K562 (cell line): Measurements from ENCODE around the gene HMGB1. TPM values are rescaled to one million over a fixed set of nuclear protein-coding genes. Genes with fewer than 3 reads are reported as not detected.
A peak's percentile ranks its signal among the peaks of the same experiment; 100 is the strongest.
"Not testable (repeated sequence)": the region's sequence is repeated elsewhere in the genome, so short reads cannot be mapped to it uniquely, and the experiment has no call there.

ENCODE experiments used
- ATAC-seq: fragments of 200-7000 bp; cut with Tn5 transposase; 3 replicates; pipeline ENCODE4 v1.9.1; 2020; ENCODE audit warnings: moderate library complexity
- BruUV-seq: library from RNA; stranded (reverse); fragments of 400-500 nt; replicated peaks from 2 replicates; lab custom pipeline; 2021; lab: Mats Ljungman, UMichigan
- CTCF ChIA-PET: fragments of 300-600 bp; formaldehyde crosslinking; extraction: SDS; loops from one replicate; lab custom pipeline; 2021; ENCODE audit warnings: low intra/inter-chr PET ratio; lab: Yijun Ruan, JAX
- POLR2A ChIA-PET: fragments of 300-600, 350-650 bp; sonication (Branson Sonifier 250); formaldehyde crosslinking; extraction: SDS; loops from one replicate; lab custom pipeline; 2021; ENCODE audit warnings: antibody characterized with exemption, inconsistent platforms; lab: Yijun Ruan, JAX
- DNase-seq, 4 experiments: peaks; one replicate each; pipeline versions ENCODE4 v3.0.0 to v3.0.0-alpha.2; 2011 to 2018; ENCODE audit warnings: low spot score in 3 of 4, mixed read lengths in 3 of 4; ENCODE audit errors: extremely low read depth in 1 of 4
- FAIRE-seq: peaks from 2 replicates; lab custom pipeline; 2011; peaks lifted over from hg19 to GRCh38; lab: Jason Lieb, UNC
- H2AFZ ChIP-seq: 2 replicates; pipeline ENCODE4 v1.6.0; 2011; ENCODE audit warnings: low read depth, low read length, control low read depth, inconsistent platforms
- H3K27ac ChIP-seq: fragments of 200-600 bp; 3 replicates; pipeline ENCODE4 v1.8.0; 2011; ENCODE audit warnings: low read depth, mild to moderate bottlenecking, control low read depth, inconsistent platforms, low read length, moderate library complexity, mixed read lengths; ENCODE audit errors: extremely low read depth
- H3K27me3 ChIP-seq, 2 experiments: fragments of 300-600 bp in 1 of 2; 2 replicates in 1 of 2; 3 replicates in 1 of 2; pipeline versions ENCODE4 v1.6.0 to v1.8.0; 2011; ENCODE audit warnings: inconsistent platforms in 2 of 2, low read length in 2 of 2, mild to moderate bottlenecking in 1 of 2, mixed read lengths in 1 of 2, moderate library complexity in 1 of 2; ENCODE audit not compliant: control insufficient read depth in 2 of 2, insufficient read depth in 2 of 2
- H3K36me3 ChIP-seq: fragments of 300-600 bp; 3 replicates; pipeline ENCODE4 v1.8.0; 2011; ENCODE audit warnings: mild to moderate bottlenecking, low read length, inconsistent platforms; ENCODE audit not compliant: control insufficient read depth, insufficient read depth
- H3K4me1 ChIP-seq, 2 experiments: fragments of 200-600 bp in 1 of 2; replicated peaks in 1 of 2; 2 replicates in 1 of 2; 3 replicates in 1 of 2; pipeline versions ENCODE4 v1.5.1 to v1.8.0; 2011; ENCODE audit warnings: inconsistent platforms in 2 of 2, low read length in 2 of 2, mild to moderate bottlenecking in 1 of 2, mixed read lengths in 1 of 2, moderate library complexity in 1 of 2; ENCODE audit not compliant: control insufficient read depth in 2 of 2, insufficient read depth in 2 of 2
- H3K4me2 ChIP-seq: 2 replicates; pipeline ENCODE4 v1.6.1; 2011; ENCODE audit warnings: low read length, control low read depth, inconsistent platforms, mixed read lengths; ENCODE audit not compliant: insufficient read depth
- H3K4me3 ChIP-seq: fragments of 200-600 bp; sonication (generic), shearing (Covaris generic); 2 replicates; pipeline ENCODE4 v1.5.1; 2016; ENCODE audit warnings: control low read depth, inconsistent platforms
- H3K79me2 ChIP-seq: fragments of 200-600 bp; 3 replicates; pipeline ENCODE4 v1.8.0; 2011; ENCODE audit warnings: low read length, inconsistent platforms; ENCODE audit not compliant: control insufficient read depth, insufficient read depth
- H3K9ac ChIP-seq, 2 experiments: 2 replicates each; pipeline versions ENCODE4 v1.6.0 to v1.6.1; 2011; ENCODE audit warnings: low read depth in 2 of 2, low read length in 2 of 2, control low read depth in 1 of 2, inconsistent platforms in 1 of 2, mild to moderate bottlenecking in 1 of 2, mixed read lengths in 1 of 2; ENCODE audit not compliant: insufficient read depth in 1 of 2
- H3K9me1 ChIP-seq: one replicate; pipeline ENCODE4 v1.6.0; 2011; ENCODE audit warnings: inconsistent platforms, mild to moderate bottlenecking, low read length, moderate library complexity; ENCODE audit not compliant: control insufficient read depth, insufficient read depth
- H3K9me3 ChIP-seq: replicated peaks from 2 replicates; pipeline ENCODE4 v1.5.1; 2011; ENCODE audit warnings: low read depth, low read length, inconsistent platforms; ENCODE audit not compliant: control insufficient read depth, insufficient read depth
- H4K20me1 ChIP-seq: replicated peaks from 2 replicates; pipeline ENCODE4 v1.6.1; 2011; ENCODE audit warnings: low read length, inconsistent platforms, mixed read lengths; ENCODE audit not compliant: control insufficient read depth, insufficient read depth
- BRD9 ChIP-seq: fragments of 450-650 bp; IDR thresholded peaks from 2 replicates; pipeline ENCODE4 v1.6.1; 2018; ENCODE audit warnings: low read depth; ENCODE audit not compliant: partially characterized antibody
- GTF2F1 ChIP-seq: IDR thresholded peaks from 2 replicates; pipeline ENCODE4 v1.6.1; 2011; ENCODE audit warnings: low read depth, low read length, improper control_type of control experiment
- RAD21 ChIP-seq, 2 experiments: fragments of 250-450 bp in 1 of 2; fragments of 450-650 bp in 1 of 2; sonication (Bioruptor Pico) in 1 of 2; formaldehyde crosslinking in 1 of 2; IDR thresholded peaks in 1 of 2; conservative IDR thresholded peaks in 1 of 2; 2 replicates each; pipeline versions ENCODE4 v1.4.0 to v1.8.0; 2020 to 2022; ENCODE audit warnings: mild to moderate bottlenecking in 2 of 2, moderate library complexity in 1 of 2
- ZKSCAN1 ChIP-seq: fragments of 150-350 bp; IDR thresholded peaks from 2 replicates; pipeline ENCODE4 v1.6.1; 2016; ENCODE audit warnings: low read depth, low read length
- ZNF175 ChIP-seq: fragments of 200-800 bp; sonication (Bioruptor generic); IDR thresholded peaks from 2 replicates; pipeline ENCODE4 v1.6.1; 2016; ENCODE audit warnings: low read depth, mild to moderate bottlenecking, missing genetic modification characterization, missing compliant biosample characterization
- WGBS: fragments of 100-300 bp; shearing (Covaris generic); methylation state at CpG from one replicate; pipeline ENCODE4 v1.1.6; 2016; ENCODE audit warnings: low coverage, mixed read lengths; ENCODE audit not compliant: insufficient coverage; ENCODE audit errors: missing lambda C conversion rate; 5-methylcytosine and 5-hydroxymethylcytosine counted together
- in situ Hi-C: fragments of 300-500 bp; cut with MboI; formaldehyde crosslinking; loops from 4 replicates; pipeline ENCODE4 v1.15.0; 2018; ENCODE audit warnings: inconsistent platforms, mixed read lengths
- intact Hi-C: fragments of 100-400 bp; cut with micrococcal nuclease; formaldehyde crosslinking; loops from 2 replicates; pipeline ENCODE4 v1.14.2; 2022
- polyA plus RNA-seq, 8 experiments: library from polyadenylated mRNA; depleted of rRNA in 4 of 8; stranded (reverse) in 5 of 8; unstranded in 3 of 8; fragments of >200 nt; fragmentation: Nextera tagmentation in 2 of 8; fragmentation: Illumina TruSeq in 1 of 8; extraction: Ambion mirVana in 2 of 8; extraction: Trizol in 1 of 8; gene quantifications; 2 replicates each; pipeline versions ENCODE4 v1.2.1 to v1.2.3, GENCODE V29; 2011 to 2014; ENCODE audit warnings: inconsistent platforms in 1 of 8, missing spikeins in 1 of 8
- total RNA-seq, 7 experiments: library from RNA; depleted of rRNA in 6 of 7; stranded (reverse); fragments of >200 nt in 6 of 7; fragmentation: Illumina TruSeq in 2 of 7; extraction: Trizol in 2 of 7; gene quantifications; 2 replicates each; pipeline versions ENCODE4 v1.2.1 to v1.2.3, GENCODE V29; 2011 to 2021; ENCODE audit warnings: low replicate concordance in 1 of 7
- TF ChIP-seq, protein P1 (sequence below), 3 experiments: IDR thresholded peaks in 2 of 3; conservative IDR thresholded peaks in 1 of 3; 2 replicates each; pipeline ENCODE4 v1.5.1; 2011 to 2012; ENCODE audit warnings: low read length in 3 of 3, mild to moderate bottlenecking in 3 of 3, control low read depth in 2 of 3, improper control_type of control experiment in 1 of 3, inconsistent platforms in 1 of 3, low read depth in 1 of 3, mixed read lengths in 1 of 3, moderate library complexity in 1 of 3; ENCODE audit not compliant: insufficient read depth in 2 of 3

HMGB1 gene
- total and polyA plus RNA-seq, 9 of the 15 experiments (the other 6 are each of a cell fraction or from before 2014, with no cell fraction given): 442 to 1,896 (median 933) TPM

DNA sequence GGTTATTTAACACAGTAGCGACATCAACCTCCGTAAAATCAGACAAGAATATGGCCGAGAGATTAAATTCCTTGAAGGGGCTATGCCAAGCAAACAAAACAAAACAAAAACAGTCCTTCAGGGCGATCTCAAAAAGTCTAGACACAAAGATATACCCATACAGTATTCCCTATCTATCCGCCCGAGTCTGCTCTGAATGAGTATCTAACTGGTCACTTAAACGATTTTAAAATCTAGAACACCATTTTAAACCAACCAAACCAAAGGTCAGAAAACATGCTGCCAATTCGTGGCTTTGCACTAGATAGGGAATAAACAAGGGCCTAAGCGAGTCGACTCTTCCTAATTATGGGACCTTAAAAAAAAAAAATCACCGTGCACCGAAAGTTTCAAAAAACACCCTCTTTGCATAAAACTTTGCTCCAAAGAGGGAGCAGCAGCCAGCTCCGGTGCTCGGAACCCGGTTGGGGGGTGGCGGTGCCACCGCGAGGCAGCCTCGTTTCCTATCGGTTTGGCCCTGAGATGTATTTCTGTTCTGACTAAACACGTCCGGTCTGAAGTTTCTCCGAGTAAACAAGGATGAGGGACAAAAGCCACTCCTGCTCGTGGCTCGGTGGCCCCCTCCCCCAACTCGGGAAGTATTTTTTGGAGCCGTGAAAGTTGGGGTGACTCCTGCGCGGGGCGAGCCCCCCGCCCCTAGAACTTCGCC is 1.8 kb downstream of the HMGB1 start (continued):
- TF ChIP-seq ZNF175 (CRISPR knock-in tag) (peak; percentile 57; the same call in 1 of the 2 replicates), GTF2F1 (no peak), BRD9 (no peak), ZKSCAN1 (no peak)
- TF ChIP-seq, all 486 proteins: peak for 12

DNA sequence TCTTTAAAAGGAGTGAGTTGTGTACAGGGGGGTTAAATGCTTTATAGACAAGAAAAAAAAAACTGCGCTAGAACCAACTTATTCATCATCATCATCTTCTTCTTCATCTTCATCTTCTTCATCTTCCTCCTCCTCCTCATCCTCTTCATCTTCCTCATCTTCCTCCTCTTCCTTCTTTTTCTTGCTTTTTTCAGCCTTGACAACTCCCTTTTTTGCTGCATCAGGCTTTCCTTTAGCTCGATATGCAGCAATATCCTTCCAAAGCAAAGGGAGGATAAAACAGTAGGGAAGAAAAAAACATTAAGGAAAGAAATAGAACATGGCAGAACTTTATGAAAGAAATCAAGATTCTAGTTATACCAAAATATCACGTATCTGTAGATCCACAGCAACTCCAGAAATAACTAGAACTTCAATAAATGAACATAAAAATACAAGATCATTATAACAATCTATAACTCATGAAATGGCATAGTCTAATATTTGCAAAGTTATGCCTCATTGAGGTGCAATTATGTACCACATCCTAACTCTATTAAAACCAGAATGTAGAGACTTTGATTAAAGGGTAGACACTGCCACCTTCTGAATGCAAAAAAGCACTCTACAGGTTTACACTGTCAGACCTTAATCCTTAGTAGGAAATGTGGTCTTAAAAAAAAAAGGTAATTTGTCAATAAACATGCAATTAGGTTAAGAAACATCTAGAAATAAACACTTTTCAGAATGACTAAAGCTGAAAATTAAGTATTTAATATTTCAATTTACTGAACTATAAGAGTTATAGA is 4.3 kb downstream of the HMGB1 start:
- BruUV-seq, H2AFZ ChIP-seq, H3K27me3 ChIP-seq, H3K4me3 ChIP-seq, in situ Hi-C loops, H3K4me1 ChIP-seq, H3K9me1 ChIP-seq, H3K9ac ChIP-seq, FAIRE-seq, H3K27ac ChIP-seq, H3K4me2 ChIP-seq, H3K9me3 ChIP-seq, ATAC-seq, H4K20me1 ChIP-seq, DNase-seq: not testable (repeated sequence)
- H3K36me3 ChIP-seq: peaks cover 44% of the 10 kb centered on the region
- intact Hi-C loops: loop anchor here (10.0 kb wide), 2 partner anchors 93 to 213 kb away; no protein-coding TSS in a partner anchor
- TF ChIP-seq, protein P1, sequence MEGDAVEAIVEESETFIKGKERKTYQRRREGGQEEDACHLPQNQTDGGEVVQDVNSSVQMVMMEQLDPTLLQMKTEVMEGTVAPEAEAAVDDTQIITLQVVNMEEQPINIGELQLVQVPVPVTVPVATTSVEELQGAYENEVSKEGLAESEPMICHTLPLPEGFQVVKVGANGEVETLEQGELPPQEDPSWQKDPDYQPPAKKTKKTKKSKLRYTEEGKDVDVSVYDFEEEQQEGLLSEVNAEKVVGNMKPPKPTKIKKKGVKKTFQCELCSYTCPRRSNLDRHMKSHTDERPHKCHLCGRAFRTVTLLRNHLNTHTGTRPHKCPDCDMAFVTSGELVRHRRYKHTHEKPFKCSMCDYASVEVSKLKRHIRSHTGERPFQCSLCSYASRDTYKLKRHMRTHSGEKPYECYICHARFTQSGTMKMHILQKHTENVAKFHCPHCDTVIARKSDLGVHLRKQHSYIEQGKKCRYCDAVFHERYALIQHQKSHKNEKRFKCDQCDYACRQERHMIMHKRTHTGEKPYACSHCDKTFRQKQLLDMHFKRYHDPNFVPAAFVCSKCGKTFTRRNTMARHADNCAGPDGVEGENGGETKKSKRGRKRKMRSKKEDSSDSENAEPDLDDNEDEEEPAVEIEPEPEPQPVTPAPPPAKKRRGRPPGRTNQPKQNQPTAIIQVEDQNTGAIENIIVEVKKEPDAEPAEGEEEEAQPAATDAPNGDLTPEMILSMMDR (IDR thresholded peaks at IDR 0.05 in 2 of 3, conservative IDR thresholded peaks at IDR 0.05 in 1 of 3; ENCODE audit: insufficient read depth in 2 of 3, low read depth in 1 of 3, low read length in 3 of 3): peak in 1 of 3 experiments; percentile 22; a peak in 1 of 6 replicates
- TF ChIP-seq RAD21 (CRISPR knock-in tag; conservative IDR thresholded peaks at IDR 0.05 in 1 of 2, IDR thresholded peaks at IDR 0.05 in 1 of 2): peak; percentile 8 to 42; a peak in 2 of 4 replicates
- H3K79me2 ChIP-seq: peaks cover 40% of the 10 kb centered on the region
- ChIA-PET CTCF (interaction anchor here (0.6 to 1.9 kb wide), 4 partner anchors 42 to 329 kb away, joined by 3 to 4 read pairs (median 3); no protein-coding TSS in a partner anchor), POLR2A (interaction anchor here (1.4 kb wide), 1 partner anchor 21 kb away, joined by 3 read pairs; no protein-coding TSS in a partner anchor)
- 100% methylated on average over 1 of the region's 3 CpGs for WGBS
